HAP-1 (cell line): ENCODE data around the gene SMAD2.
"Not testable (repeated sequence)": the region's sequence is repeated elsewhere in the genome, so short reads cannot be mapped to it uniquely, and the experiment has no call there.

ENCODE experiments used
- DNase-seq, 2 experiments: peaks; one replicate each; pipeline ENCODE4 v3.0.0-alpha.2; 2016 to 2020; ENCODE audit warnings: low spot score in 2 of 2
- H3K27me3 ChIP-seq: fragments of 250-450 bp; sonication (Bioruptor Pico); 2 replicates; pipeline ENCODE4 v1.5.1; 2020; ENCODE audit warnings: low read depth, mild to moderate bottlenecking, moderate library complexity
- H3K36me3 ChIP-seq: fragments of 250-450 bp; sonication (Bioruptor Pico); replicated peaks from 2 replicates; pipeline ENCODE4 v1.5.1; 2020; ENCODE audit warnings: mild to moderate bottlenecking
- H3K4me1 ChIP-seq: fragments of 250-450 bp; sonication (Bioruptor Pico); 2 replicates; pipeline ENCODE4 v1.5.1; 2020; ENCODE audit warnings: mild to moderate bottlenecking
- H3K4me3 ChIP-seq: fragments of 250-450 bp; sonication (Bioruptor Pico); 2 replicates; pipeline ENCODE4 v1.5.1; 2020; ENCODE audit warnings: mild to moderate bottlenecking, moderate library complexity
- H3K9me3 ChIP-seq: fragments of 250-450 bp; sonication (Bioruptor Pico); 2 replicates; pipeline ENCODE4 v1.5.1; 2020; ENCODE audit warnings: mild to moderate bottlenecking, moderate library complexity
- in situ Hi-C: fragments of 300-500 bp; cut with MboI; formaldehyde crosslinking; loops from 3 replicates; pipeline ENCODE4 v1.14.3; 2020; ENCODE audit warnings: low sequenced_read_pairs, inconsistent platforms, mixed read lengths

Gene SMAD2

DNA sequence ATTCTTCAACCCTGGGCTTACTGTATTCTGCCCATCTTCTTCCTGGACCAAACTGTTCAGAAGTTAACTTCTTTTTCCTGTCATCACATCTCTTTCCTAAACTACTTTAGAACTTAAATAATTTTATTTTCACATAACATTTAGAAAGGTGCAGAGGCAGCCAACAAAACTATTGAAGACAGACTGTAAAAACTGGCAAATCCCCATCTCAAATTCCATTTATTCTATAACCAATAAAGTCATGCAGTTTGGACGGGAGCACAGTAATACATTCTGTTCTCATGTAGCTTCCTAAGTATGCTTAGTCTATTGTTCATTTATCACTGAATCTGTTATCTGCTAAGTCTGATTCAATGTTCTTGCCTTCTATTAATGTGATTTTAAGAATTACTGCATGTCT is 99.1 kb downstream of the SMAD2 start:
- Histone ChIP-seq H3K27me3 (no peaks in the 10 kb centered on the region), H3K4me1 (no peaks in the 10 kb centered on the region), H3K9me3 (no peaks in the 10 kb centered on the region; the same call in 1 of the 2 replicates), H3K36me3 (peaks cover 8% of the 10 kb centered on the region; the same call in 1 of the 2 replicates), H3K4me3 (no peak overlapping the region)
- in situ Hi-C loops = no loop called here
- DNase-seq = no peak

DNA sequence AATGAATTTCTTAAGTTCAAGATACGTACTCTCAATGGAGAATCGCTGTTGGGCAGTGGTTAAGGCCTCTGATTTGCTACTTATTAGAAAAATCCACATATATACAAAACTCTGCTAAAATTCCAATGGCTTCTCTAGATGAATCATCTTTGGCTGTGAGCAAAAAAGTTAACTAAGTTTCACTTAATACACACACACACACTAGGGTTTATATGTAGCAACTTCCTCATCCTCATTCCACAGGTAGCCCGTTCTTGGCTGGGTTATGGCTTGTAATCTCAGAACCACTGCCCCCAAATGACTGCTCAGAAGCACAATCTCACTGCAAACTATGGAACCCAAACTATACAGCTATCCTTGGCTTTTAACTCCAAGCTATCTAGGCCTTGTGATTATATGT is 99.7 kb downstream of the SMAD2 start:
- Histone ChIP-seq H3K27me3 (no peaks in the 10 kb centered on the region), H3K4me3 (no peak overlapping the region), H3K9me3 (no peaks in the 10 kb centered on the region; the same call in 1 of the 2 replicates), H3K4me1 (no peaks in the 10 kb centered on the region; the same call in 1 of the 2 replicates), H3K36me3 (peaks cover 8% of the 10 kb centered on the region; the same call in 1 of the 2 replicates)
- no peak for DNase-seq
- in situ Hi-C loops = no loop called here

DNA sequence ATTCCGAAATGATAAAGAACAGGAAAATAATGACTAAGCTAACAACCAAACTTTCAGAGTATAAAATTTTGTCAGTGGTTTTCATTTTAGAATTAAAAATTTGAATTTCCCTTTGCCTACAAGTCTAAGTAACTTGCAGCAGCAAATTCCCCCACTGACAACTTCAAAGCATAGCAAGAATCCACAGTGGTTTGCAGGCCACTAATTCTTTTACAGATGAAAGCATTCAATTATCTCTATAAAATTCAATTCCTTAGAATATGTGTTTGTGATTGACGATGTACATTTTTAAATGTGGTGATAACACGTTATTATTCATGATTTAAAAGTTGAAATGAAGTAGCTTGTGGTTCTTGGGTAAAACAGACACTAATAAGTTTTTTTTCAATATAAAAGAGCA is 100.6 kb downstream of the SMAD2 start:
- no peaks in the 10 kb centered on the region; the same call in 1 of the 2 replicates for H3K4me1 ChIP-seq
- in situ Hi-C loops = no loop called here
- no peaks in the 10 kb centered on the region; the same call in 1 of the 2 replicates for H3K9me3 ChIP-seq
- DNase-seq = no peak
- no peaks in the 10 kb centered on the region for H3K27me3 ChIP-seq
- no peak overlapping the region for H3K4me3 ChIP-seq
- peaks cover 6% of the 10 kb centered on the region; the same call in 1 of the 2 replicates for H3K36me3 ChIP-seq

DNA sequence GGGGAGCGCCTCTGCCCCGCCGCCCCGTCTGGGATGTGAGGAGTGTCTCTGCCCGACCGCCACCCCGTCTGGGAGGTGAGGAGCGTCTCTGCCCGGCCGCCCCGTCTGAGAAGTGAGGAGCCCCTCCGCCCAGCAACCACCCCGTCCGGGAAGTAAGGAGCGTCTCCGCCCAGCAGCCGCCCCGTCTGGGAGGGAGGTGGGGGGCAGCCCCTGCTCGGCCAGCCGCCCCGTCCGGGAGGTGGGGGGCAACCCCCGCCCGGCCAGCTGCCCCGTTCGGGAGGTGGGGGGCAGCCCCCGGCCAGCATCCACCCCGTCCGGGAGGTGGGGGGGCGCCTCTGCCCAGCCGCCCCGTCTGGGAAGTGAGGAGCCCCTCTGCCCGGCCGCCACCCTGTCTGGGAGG is 102.4 kb downstream of the SMAD2 start:
- in situ Hi-C loops, H3K27me3 ChIP-seq, H3K9me3 ChIP-seq, H3K4me3 ChIP-seq, H3K4me1 ChIP-seq, DNase-seq, H3K36me3 ChIP-seq: not testable (repeated sequence)

DNA sequence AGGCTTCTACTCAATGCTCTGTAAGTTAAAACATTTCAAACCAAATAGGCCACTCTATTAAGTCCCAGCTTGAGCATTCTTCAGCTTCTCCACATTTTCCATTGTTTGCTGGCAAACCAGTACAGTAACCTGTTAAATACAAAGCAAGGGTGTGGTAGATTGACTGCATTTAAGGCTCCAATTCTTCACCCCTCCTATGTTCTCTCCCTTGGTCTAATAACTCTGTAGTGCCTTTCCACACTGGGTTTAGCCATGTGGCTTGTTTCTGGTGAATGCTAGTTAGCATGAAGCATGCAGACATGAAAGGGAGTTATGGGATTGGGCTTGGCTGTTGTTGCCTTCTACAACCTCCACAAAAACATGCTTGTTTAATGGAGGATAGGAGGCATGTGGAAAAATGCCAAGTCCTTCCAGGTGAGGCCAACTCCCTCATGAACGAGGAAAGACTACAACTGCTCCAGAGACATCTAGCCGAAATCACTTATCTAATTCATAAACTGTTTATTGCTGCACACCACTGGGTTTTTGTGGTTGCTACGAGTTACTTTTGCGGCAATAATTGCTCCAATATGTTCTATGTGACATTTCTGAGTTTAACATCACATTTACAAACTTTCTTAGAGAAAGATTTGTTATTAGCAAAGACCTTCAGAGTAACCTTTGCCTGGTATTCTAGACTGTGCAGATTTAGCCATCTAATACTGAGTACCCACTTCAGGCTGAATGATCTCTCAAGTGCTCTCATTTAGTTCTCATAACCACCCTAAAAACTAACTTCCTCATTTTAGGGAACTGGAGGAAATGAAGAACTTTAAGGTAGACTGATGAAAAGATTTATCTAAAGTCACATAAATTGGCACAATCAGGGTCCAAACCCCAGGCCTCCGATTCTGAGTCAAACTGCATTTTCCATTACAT is 104.0 kb downstream of the SMAD2 start:
- in situ Hi-C loops = no loop called here
- no peak for DNase-seq
- peaks cover 5% of the 10 kb centered on the region; the same call in 1 of the 2 replicates for H3K36me3 ChIP-seq

DNA sequence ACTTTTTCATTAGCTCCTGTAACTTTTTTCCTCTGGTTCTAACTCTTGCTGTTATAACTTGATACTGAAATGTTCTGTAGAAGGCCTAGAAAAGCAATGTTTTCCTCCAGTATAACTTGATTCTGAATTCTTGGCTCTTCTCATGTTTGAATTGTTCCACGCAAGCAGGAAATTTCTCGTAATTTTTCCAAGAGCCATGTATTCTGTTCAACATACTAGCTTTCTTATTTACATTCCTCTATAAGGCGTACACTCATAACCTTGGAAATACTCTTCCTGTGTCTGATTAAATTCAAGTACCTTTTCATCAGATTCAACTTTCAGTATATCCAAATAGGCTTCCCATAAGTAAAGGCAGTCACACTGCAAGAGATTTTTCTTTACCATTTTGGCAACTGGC is 109.1 kb downstream of the SMAD2 start:
- Histone ChIP-seq H3K36me3 (no peaks in the 10 kb centered on the region), H3K9me3 (no peaks in the 10 kb centered on the region), H3K27me3 (no peaks in the 10 kb centered on the region), H3K4me1 (peaks cover 12% of the 10 kb centered on the region), H3K4me3 (no peak overlapping the region)
- DNase-seq = no peak
- in situ Hi-C loops = no loop called here

More for the DNA sequence above, 104.0 kb downstream of the SMAD2 start:
- H3K4me3 ChIP-seq = no peak overlapping the region
- H3K27me3 ChIP-seq = no peaks in the 10 kb centered on the region
- no peaks in the 10 kb centered on the region; the same call in 1 of the 2 replicates for H3K4me1 ChIP-seq
- no peaks in the 10 kb centered on the region; the same call in 1 of the 2 replicates for H3K9me3 ChIP-seq

DNA sequence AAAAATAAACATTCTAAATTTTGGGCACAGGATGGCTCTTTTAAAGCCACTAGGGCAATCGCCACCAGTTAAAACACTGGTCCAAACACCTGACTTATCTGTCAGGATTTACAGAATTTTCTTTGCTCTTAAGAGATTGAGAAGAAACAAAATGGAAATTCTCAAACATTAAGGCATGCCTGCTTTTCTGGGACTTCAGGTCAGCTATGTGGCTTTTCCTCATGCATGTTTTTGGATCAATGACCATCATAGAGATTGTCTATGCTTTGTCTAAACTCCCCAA is 112.7 kb downstream of the SMAD2 start:
- H3K9me3 ChIP-seq = no peaks in the 10 kb centered on the region
- H3K4me3 ChIP-seq = no peak overlapping the region
- H3K36me3 ChIP-seq = no peaks in the 10 kb centered on the region
- peaks cover 12% of the 10 kb centered on the region for H3K4me1 ChIP-seq
- no peak for DNase-seq
- in situ Hi-C loops = no loop called here
- no peaks in the 10 kb centered on the region for H3K27me3 ChIP-seq

DNA sequence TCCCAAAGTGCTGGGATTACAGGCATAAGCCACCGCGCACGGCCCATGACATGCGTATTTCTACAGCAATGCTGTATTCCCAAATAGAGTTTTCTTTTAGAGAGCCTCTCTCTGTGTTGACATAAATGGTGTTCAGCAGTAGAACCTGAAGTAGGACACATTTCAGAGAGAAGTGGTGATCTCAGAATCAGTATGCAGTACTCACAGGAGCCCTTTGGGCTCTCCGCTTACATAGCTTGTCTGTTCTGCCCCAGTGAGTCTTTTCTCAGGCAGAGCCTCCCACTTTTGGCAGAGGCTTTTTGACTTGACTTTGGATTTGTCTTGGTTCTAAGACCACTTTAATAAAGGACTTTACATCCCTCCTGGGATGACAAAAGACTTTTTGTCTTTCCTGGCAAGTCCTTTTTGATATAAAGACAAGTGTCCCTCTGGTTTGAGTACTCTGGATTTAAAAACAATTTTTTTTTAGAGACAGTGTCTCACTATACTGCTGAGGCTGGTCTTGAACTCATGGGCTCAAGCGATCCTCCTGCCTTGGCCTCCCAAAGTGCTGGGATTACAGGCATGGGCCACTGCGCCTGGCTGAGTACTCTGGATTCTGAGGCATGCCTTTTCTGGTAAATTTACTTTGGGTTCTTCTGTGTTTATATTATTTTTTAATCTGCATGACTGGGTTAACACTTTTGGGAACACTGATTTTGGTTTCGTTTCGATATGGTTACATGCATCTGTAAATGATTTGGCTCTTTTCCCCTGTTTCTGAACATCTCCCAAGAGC is 113.3 kb downstream of the SMAD2 start:
- no peak for DNase-seq
- Histone ChIP-seq H3K9me3 (no peaks in the 10 kb centered on the region), H3K4me3 (no peak overlapping the region), H3K27me3 (no peaks in the 10 kb centered on the region), H3K4me1 (peaks cover 12% of the 10 kb centered on the region), H3K36me3 (no peaks in the 10 kb centered on the region)
- in situ Hi-C loops = no loop called here

DNA sequence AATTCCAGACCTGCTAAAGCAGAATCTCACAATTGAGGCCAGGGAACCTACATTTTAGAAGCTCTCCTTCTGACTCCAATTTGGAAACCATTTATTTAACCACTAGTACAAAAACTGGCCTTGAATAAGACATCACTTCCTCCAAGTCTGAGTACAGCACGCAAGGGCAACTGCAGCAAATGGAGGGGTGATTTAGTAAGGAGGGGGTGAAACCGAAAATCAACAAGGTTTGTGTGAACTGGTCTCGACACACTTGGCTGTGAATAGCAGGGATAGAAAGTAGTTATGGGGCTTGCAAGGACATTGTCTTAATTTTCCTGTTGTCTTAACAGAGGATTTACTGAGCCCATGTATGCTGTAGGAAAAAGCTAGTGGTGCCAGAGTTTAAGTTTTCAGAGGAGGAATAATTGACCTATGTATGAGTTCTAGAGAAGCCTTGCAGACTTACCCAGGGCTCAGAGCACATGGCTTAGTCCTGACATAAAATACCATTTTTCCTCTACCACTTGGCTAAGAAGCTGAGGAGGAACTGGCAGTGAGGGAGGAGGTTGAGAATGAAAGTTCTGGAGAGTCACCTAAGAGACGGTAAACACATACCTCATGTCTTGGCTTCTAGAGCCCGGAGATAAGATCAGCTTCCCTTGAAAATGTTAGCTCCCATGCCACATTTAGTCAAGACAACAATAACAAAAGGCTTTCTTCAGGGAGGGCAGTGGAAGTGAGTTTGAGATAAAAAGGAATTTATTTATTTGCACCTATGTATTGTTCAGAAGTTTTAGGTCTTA is 114.8 kb downstream of the SMAD2 start:
- in situ Hi-C loops = no loop called here
- peaks cover 12% of the 10 kb centered on the region for H3K4me1 ChIP-seq
- no peak for DNase-seq
- no peaks in the 10 kb centered on the region for H3K27me3 ChIP-seq
- no peaks in the 10 kb centered on the region for H3K9me3 ChIP-seq
- no peaks in the 10 kb centered on the region for H3K36me3 ChIP-seq
- no peak overlapping the region for H3K4me3 ChIP-seq

DNA sequence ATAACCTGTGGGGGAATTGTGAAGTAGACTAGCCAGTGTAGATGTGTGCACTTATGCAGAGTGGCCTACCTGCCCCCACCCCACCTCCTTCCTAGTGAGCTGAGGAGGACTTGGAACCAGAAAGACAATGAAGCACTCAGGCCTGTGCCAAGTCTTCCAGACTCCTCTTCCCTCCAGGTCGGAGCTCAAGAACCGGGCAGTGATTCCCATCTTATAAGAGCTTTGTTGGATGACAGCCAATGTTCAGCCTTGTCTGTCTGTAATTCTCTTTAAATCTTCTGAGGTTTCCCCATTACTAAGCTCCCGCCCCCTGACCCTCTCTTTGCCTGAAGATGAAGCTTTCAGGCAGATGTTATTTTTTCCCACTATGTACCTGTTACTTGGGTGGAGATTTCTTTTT is 121.0 kb downstream of the SMAD2 start:
- no peaks in the 10 kb centered on the region for H3K9me3 ChIP-seq
- H3K27me3 ChIP-seq = no peaks in the 10 kb centered on the region
- no peak for DNase-seq
- H3K36me3 ChIP-seq = no peaks in the 10 kb centered on the region
- in situ Hi-C loops = no loop called here
- no peak overlapping the region for H3K4me3 ChIP-seq
- no peaks in the 10 kb centered on the region for H3K4me1 ChIP-seq

DNA sequence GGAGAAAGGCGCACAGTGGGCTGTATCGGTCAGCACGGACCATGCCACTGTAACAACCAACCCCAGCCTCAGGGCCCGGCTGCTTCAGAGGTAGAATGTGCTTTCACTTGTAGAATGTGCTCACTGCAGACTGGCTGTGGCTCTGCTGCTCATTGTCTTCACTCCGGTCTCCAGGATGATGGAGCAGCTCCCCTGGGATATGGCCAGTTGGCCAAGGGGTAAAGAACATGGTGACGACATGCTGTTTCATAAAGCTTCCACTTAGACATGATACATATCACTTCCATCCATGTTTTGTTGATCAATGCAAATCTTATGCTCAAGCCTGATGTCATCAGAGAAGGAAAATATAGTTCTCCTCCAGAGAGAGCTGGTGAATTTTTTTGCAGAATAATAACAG is 127.7 kb downstream of the SMAD2 start:
- no peaks in the 10 kb centered on the region for H3K27me3 ChIP-seq
- H3K36me3 ChIP-seq = no peaks in the 10 kb centered on the region
- no peak overlapping the region for H3K4me3 ChIP-seq
- no peak for DNase-seq
- H3K9me3 ChIP-seq = no peaks in the 10 kb centered on the region
- in situ Hi-C loops = no loop called here
- H3K4me1 ChIP-seq = no peaks in the 10 kb centered on the region

DNA sequence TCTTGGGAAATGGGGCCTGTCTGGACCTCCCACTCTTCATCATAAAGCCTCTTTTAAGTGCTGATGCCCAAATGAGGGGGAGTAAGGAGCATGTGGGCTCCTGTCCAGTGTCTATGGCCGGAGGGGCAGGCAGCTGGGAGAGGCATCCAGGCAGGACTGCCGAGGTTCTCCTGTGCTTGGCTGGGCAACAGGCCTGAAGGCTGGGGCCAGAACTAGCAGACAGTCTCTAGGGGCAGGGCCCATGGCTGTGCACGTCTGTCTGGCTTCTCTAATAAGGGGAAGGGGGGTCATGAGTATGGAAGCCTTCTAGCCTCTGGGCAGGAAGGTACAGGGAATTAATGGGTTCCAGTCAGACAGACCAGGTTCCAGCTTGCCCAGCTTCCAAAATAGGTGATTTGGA is 128.6 kb downstream of the SMAD2 start:
- Histone ChIP-seq H3K27me3 (no peaks in the 10 kb centered on the region), H3K9me3 (no peaks in the 10 kb centered on the region), H3K4me3 (no peak overlapping the region), H3K36me3 (no peaks in the 10 kb centered on the region), H3K4me1 (no peaks in the 10 kb centered on the region)
- no peak for DNase-seq
- in situ Hi-C loops = no loop called here

DNA sequence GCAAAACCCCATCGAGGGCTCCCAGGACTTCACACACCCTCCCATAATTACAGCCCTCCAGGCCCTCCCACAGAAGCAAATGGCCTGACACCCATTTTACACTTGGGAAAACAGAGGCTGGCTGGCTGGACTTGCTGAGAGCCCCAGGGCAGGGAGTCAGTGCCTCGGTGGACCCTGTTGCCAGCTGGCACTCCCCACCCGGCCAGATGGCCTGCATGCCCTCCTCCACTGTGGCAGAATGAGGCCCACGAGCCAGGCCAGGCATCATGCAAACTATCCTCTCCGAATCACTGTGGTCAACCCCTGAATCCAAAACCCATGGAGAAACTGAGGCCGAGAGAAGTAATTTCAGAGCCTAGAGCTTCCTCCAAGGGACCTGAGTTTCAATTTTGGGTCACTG is 129.7 kb downstream of the SMAD2 start:
- in situ Hi-C loops = no loop called here
- Histone ChIP-seq H3K9me3 (no peaks in the 10 kb centered on the region), H3K4me3 (no peak overlapping the region), H3K27me3 (no peaks in the 10 kb centered on the region), H3K4me1 (no peaks in the 10 kb centered on the region), H3K36me3 (no peaks in the 10 kb centered on the region)
- no peak for DNase-seq
